ENCODE data around the gene CPT1C. TPM values are rescaled to one million over a fixed set of nuclear protein-coding genes. Genes with fewer than 3 reads are reported as not detected.

The CPT1C gene
- total RNA-seq, 1 donor = 0.73 TPM

DNA sequence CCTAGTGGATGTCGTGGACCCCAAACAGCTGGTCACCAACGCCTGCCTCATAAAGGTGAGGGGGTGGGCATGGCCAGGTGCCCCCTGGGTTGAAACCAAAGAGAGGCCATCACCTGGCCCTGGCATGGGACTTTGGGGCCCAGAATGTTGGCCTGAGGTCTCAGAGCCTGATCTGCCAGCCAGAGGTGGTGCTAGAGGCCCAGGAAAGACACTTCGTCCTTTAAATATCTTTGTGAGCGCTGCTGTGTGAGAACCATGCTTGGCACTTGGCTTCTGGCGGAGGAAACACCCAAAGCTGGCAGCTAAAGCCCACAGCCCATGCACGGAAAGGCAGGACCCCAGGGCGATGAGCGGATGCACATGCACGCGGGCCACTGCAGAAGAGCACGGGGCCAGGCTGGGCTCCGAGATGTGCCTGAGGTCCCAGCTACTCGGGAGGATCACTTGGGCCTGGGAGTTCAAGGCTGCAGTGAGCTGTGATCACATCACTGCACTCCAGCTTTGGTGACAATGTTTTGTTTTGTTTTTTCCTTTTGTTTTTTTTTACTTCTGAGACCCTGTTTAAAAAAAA lies 5.8 kb upstream of the CPT1C start:
- Histone ChIP-seq H3K27me3 (ENCODE audit: insufficient read depth, low read length) (peaks cover 4% of the 10 kb centered on the region), H3K9me3 (ENCODE audit: low read depth, low read length) (no peaks in the 10 kb centered on the region), H3K4me3 (ENCODE audit: low read length) (no peak overlapping the region), H3K4me1 (ENCODE audit: insufficient read depth, low read length) (peaks cover 23% of the 10 kb centered on the region)

DNA sequence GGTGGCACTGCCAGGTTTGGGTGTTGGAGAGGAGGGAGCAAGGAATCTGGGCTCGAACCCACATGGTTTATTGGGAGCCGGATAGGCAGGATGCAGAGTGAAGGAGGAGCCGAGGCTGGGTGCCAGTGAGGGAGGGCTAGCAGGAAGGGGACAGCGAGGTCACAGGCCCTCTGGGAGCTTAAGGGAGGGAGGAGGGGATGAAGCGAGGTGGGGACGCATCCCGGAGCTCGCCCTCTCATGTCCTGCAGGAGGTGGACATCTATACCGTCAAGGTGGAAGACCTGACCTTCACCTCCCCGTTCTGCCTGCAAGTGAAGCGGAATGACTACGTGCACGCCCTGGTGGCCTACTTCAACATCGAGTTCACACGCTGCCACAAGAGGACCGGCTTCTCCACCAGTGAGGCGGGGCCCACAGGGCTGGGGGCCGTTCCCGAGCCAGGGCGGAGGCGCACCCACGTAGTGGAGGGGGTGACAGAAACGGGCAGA lies 5.0 kb upstream of the CPT1C start:
- H3K27me3 ChIP-seq (ENCODE audit: insufficient read depth, low read length) = peaks cover 12% of the 10 kb centered on the region
- no peak overlapping the region for H3K4me3 ChIP-seq (ENCODE audit: low read length)

DNA sequence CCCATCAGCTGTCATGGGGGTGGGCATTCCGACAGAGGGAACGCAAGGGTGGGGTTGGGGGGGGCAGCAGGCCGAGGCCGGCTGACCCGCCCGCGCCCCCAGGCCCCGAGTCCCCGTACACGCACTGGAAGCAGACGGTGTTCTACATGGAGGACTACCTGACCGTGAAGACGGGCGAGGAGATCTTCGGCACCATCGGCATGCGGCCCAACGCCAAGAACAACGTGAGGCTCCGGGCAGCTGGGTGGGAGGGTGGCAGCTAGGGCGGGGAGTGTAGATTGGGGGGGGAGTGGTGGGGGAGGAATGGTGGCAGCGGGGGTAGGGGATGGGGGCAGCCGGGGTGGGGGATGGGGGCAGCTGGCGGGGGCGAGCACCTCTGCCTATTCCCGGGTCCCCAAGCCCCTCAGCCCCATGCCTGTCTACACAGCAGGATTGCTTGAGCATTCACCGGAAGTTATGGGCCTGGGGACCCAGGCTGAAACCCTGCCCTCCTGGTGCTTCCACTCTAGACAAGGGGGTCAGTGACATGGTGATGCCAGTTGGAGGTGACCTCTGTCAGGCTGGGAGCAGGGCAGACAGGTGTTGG lies 4.3 kb upstream of the CPT1C start:
- Histone ChIP-seq H3K9me3 (ENCODE audit: low read depth, low read length) (no peaks in the 10 kb centered on the region), H3K27me3 (ENCODE audit: insufficient read depth, low read length) (peaks cover 19% of the 10 kb centered on the region), H3K4me1 (ENCODE audit: insufficient read depth, low read length) (peaks cover 27% of the 10 kb centered on the region), H3K4me3 (ENCODE audit: low read length) (no peak overlapping the region)

More for the DNA sequence above, 5.0 kb upstream of the CPT1C start:
- Histone ChIP-seq H3K9me3 (ENCODE audit: low read depth, low read length) (no peaks in the 10 kb centered on the region), H3K4me1 (ENCODE audit: insufficient read depth, low read length) (peaks cover 23% of the 10 kb centered on the region)

DNA sequence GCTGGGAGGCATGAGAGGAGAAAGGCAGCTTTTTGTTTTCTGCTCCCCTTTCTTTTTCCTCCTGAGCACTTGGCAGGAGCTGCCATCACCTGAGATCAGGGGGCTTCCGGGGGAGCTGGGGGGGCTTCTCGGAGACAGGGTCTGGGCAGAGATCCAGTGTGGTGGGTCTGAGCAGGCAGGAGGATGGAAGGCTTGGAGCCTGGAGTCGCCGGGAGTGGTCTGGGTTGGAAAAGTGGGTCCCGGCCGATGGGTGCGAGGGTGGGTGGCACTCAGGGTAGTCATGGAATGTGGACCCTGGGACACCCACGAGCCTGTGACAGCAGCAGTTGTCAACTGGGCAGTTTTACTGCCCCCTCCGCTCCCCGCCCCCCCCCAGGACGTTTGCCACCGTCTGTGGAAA lies 3.8 kb upstream of the CPT1C start:
- peaks cover 21% of the 10 kb centered on the region for H3K27me3 ChIP-seq (ENCODE audit: insufficient read depth, low read length)
- H3K9me3 ChIP-seq (ENCODE audit: low read depth, low read length) = no peaks in the 10 kb centered on the region
- H3K4me1 ChIP-seq (ENCODE audit: insufficient read depth, low read length) = peaks cover 29% of the 10 kb centered on the region
- no peak overlapping the region for H3K4me3 ChIP-seq (ENCODE audit: low read length)

DNA sequence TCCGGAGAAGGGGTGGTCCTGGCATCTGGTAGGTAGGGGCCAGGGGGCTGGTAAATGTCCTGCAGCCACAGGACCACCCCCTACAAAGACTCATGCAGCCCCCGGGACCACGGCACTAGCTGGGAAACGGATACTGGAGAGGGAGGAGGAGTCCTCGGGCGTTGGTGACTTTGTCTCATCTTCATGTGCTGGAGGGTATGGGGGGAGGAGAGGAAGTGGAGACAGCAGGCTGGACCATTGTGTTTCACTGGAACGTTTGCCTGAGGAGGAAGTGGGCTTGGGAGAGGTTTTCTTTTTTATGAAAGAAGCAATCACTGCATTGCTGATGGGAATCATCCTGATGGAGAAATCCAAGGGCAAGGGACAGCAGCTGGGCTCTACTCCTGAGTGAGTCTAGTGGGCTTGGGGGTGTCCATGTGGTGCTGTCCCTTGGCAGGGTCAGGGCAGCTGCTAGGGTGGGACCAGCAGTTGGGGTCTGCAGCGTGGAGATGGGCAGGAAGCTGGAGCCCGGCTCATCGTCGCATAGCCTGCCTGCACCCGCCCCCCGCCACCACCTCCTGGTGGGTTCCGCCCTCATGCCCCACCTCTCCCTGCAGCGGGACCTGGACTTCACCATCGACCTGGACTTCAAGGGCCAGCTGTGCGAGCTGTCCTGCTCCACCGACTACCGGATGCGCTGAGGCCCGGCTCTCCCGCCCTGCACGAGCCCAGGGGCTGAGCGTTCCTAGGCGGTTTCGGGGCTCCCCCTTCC lies 3.2 kb upstream of the CPT1C start:
- Histone ChIP-seq H3K9me3 (ENCODE audit: low read depth, low read length) (no peaks in the 10 kb centered on the region), H3K27me3 (ENCODE audit: insufficient read depth, low read length) (peaks cover 21% of the 10 kb centered on the region), H3K4me1 (ENCODE audit: insufficient read depth, low read length) (peaks cover 29% of the 10 kb centered on the region), H3K4me3 (ENCODE audit: low read length) (no peak overlapping the region)

DNA sequence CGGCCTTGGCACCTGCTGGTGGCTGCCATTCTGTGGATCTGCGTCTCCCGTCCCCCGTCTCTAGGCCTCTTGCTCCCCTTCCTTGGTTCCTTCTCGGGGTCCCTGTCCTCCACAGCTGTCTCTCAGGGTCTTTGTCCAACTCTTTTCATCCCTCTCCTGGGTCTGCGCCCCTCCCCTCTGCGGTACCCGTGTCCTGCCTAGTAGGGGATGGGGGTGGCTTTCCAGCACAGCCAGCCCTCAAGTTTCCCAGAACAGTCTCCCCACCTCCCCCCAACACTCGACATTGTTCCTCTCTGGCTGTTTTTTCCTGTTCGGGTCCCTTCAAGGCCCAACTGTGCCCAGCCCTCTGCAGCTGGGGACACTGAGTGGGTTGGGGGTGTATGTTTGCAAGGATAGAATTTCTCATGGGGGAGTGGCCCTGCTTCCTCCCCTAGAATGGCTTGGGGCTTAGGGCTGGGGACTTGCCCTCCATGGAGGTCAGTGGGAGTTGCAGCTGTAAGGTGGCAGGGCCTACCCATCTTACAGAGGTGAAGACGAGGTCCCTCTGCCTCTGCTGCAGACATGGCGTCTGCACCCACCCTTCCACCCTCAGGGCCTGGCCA lies 2.3 kb upstream of the CPT1C start:
- H3K9me3 ChIP-seq (ENCODE audit: low read depth, low read length) = no peaks in the 10 kb centered on the region
- H3K4me1 ChIP-seq (ENCODE audit: insufficient read depth, low read length) = peaks cover 29% of the 10 kb centered on the region
- H3K27me3 ChIP-seq (ENCODE audit: insufficient read depth, low read length) = peaks cover 21% of the 10 kb centered on the region
- H3K4me3 ChIP-seq (ENCODE audit: low read length) = no peak overlapping the region

DNA sequence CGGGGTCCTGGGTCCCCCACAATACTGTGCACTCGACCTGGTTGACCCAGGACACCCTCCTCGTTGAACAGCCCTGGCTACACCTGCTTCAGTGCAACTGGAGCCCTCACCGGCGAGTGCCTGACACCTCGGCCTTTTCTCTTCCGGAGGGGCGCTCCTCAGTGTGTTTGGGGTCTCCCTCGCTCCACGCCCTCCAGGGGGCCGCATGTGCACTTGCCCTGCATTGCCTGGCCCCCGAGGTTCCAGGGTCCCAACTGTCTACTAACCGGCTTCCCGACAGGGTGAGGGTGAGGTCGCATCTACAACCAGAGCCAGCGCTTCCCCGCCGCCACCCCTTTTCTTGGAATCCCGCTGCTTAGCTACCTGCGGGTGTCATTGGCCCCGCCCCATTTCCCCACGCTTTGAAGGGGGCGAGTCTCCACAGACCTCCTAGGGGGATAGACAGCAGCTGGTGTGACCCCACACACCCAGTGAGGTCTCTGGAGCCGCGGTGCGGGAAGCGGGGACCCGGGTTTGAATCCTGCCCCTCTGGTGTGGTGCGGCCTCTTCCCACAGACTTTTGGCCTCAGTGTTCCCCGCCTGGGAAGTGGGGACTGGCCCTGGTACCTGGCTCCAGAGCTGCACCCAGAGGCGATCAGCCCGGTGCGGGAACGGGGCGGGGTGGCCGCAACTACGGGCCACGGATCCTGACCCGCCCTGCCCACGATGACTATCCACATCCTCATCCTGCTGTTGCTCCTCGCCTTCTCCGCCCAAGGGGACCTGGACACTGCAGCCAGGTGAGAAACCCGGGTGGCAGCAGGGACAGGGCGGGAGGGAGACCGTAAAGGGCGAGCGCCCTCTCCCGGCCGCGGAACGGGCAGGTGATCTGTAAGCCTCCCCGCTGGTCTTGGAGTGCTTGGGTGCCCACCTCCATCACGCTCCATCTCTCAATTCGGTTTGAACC lies 1.5 kb upstream of the CPT1C start, which contains the start of gene ADM5:
TSS of gene ADM5 (plus strand) at position 462 of the 946 bp plus-strand sequence. CDS start at position 706, 244 bp downstream.
- Histone ChIP-seq H3K27me3 (ENCODE audit: insufficient read depth, low read length) (peaks cover 21% of the 10 kb centered on the region), H3K4me1 (ENCODE audit: insufficient read depth, low read length) (peaks cover 29% of the 10 kb centered on the region), H3K9me3 (ENCODE audit: low read depth, low read length) (no peaks in the 10 kb centered on the region), H3K4me3 (ENCODE audit: low read length) (no peak within 1 kb of the TSS)

DNA sequence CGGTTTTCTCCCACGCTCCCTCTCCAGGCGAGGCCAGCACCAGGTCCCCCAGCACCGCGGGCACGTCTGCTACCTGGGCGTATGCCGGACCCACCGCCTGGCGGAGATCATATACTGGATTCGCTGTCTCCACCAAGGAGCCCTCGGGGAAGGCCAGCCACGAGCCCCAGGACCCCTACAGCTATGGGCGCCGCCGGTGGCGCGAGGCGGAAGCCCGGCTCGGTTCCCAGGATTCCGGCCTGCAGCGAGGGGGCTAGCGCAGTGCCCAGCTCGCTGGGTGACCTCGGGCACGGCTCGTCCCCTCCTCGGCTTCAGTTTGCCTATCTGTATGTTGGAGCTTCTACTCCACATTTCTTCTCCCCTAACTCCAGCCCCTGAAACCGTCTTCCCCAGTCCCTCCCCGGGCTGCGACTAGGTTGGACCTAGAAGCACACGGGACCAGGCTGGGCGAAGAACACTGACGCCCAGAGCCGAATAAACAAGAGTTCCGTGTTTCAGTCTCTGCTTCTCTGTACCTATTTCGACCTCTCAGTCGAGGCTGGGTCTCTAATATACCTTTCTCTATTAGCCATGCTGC lies 749 bp upstream of the CPT1C start:
- Histone ChIP-seq H3K9me3 (ENCODE audit: low read depth, low read length) (no peaks in the 10 kb centered on the region), H3K27me3 (ENCODE audit: insufficient read depth, low read length) (peaks cover 21% of the 10 kb centered on the region), H3K4me3 (ENCODE audit: low read length) (no peak overlapping the region)

DNA sequence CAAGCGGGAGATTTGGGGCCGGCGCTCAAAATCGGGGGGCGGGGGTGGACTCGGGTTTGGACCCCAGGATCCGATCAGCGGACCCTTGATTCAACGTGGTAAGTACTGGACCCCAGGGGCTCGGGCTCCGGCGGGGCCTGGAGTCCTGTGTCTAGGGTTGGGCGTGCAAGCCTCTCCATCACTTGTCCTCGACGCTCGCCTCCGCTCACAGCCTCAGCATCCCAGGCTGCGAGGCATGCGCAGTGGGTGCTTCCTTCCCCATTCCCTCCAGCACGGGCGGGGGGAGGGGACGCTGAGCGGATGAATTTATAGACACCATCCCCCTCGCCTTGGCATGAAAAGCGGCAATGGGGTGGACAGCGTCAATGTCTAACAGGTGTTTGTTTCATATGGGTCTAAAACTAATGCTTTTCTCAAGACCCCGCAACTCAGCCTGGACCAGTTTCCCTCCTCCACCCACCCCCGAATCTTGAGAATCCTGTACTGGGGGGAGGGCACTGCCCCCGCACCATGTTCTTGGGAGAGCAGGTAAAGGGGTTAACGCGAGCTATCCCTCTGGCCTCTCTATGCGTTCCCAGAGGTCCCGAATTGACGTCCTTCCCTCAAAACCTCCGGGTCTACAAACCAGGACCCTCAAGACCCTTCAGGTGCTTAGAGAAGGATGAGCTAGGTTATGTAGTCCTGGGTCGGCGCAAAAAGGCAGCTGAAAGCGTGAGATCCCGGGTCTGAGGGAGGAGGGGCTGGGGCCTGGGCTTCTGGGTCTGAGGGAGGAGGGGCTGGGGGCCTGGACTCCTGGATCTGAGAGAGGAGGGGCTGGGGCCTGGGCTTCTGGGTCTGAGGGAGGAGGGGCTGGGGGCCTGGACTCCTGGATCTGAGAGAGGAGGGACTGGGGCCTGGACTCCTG lies 579 bp downstream of the CPT1C start:
- Histone ChIP-seq H3K27me3 (ENCODE audit: insufficient read depth, low read length) (peaks cover 21% of the 10 kb centered on the region), H3K4me1 (ENCODE audit: insufficient read depth, low read length) (peaks cover 29% of the 10 kb centered on the region), H3K9me3 (ENCODE audit: low read depth, low read length) (no peaks in the 10 kb centered on the region), H3K4me3 (ENCODE audit: low read length) (no peak overlapping the region)

More for the DNA sequence above, 749 bp upstream of the CPT1C start:
- peaks cover 29% of the 10 kb centered on the region for H3K4me1 ChIP-seq (ENCODE audit: insufficient read depth, low read length)

DNA sequence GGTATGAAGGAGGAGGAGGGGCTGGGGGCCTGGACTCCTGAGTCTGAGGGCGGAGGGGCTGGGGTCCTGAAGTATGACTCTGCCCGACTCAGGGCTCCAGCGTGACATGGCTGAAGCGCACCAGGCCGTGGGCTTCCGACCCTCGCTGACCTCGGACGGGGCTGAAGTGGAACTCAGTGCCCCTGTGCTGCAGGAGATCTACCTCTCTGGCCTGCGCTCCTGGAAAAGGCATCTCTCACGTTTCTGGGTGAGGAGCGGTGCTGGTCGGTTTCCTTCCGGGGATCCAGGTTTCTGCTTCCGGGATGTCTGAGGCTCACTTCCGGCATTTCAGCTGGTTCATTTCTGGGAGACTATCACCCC lies 1.2 kb downstream of the CPT1C start:
- H3K27me3 ChIP-seq (ENCODE audit: insufficient read depth, low read length) = peaks cover 21% of the 10 kb centered on the region
- peaks cover 29% of the 10 kb centered on the region for H3K4me1 ChIP-seq (ENCODE audit: insufficient read depth, low read length)
- no peak overlapping the region for H3K4me3 ChIP-seq (ENCODE audit: low read length)
- no peaks in the 10 kb centered on the region for H3K9me3 ChIP-seq (ENCODE audit: low read depth, low read length)

DNA sequence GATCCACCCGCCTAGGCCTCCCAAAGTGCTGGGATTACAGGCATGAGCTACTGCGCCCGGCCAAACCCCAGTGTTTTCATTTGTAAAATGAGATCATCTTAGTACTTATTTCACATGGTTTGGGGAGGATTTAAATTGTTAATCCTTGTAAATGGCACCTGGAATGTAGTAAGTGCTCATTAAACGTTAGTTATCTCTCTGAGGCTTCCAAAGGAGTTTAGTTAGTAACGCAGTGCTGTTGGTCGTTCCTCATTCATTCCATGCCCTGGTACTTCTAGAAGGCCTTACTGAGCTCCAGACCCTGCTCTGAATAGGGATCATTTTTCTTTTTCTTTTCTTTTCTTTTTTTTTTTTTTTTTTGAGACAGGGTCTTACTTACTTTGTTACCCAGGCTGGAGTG lies 5.2 kb downstream of the CPT1C start:
- Histone ChIP-seq H3K9me3 (ENCODE audit: low read depth, low read length) (no peaks in the 10 kb centered on the region), H3K27me3 (ENCODE audit: insufficient read depth, low read length) (peaks cover 6% of the 10 kb centered on the region), H3K4me3 (ENCODE audit: low read length) (no peak overlapping the region), H3K4me1 (ENCODE audit: insufficient read depth, low read length) (peaks cover 6% of the 10 kb centered on the region)

DNA sequence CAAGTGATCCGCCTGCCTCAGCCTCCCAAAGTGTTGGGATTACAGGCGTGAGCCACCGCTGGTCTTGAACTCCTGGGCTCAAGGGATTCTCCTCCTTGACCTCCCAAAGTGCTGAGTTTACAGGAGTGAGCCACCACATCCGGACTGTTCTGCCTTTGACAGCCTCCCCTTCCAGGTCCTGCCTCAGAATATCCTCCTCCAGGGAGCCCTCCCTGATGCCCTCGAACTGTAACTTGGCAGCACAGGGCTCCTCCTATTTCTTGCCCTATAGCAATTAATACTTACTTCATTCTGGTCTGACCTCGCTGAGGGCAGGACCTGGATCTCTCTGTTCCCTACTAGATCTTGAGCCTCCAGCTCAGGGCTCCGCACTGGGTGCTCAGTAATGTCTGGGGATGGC lies 5.9 kb downstream of the CPT1C start:
- Histone ChIP-seq H3K27me3 (ENCODE audit: insufficient read depth, low read length) (no peaks in the 10 kb centered on the region), H3K4me1 (ENCODE audit: insufficient read depth, low read length) (no peaks in the 10 kb centered on the region), H3K9me3 (ENCODE audit: low read depth, low read length) (no peaks in the 10 kb centered on the region), H3K4me3 (ENCODE audit: low read length) (no peak overlapping the region)

DNA sequence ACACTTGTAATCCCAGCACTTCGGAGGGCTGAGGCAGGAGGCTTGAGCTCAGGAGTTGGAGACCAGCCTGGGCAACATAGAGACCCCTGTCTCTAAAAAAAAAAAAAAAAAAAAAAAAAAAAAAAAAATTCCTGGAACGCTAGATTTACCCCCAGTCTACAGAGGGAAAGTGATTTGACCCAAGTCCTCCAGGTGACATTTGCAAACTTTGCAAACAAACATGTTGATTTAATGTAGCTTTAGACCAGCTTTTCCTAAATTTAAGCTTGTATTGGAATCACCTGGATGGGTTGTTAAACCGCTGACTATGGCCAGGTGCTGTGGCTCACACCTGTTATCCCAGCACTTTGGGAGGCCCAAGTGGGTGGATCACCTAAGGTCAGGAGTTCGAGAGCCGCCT lies 8.4 kb downstream of the CPT1C start:
- Histone ChIP-seq H3K4me1 (ENCODE audit: insufficient read depth, low read length) (no peaks in the 10 kb centered on the region), H3K4me3 (ENCODE audit: low read length) (no peak overlapping the region), H3K27me3 (ENCODE audit: insufficient read depth, low read length) (no peaks in the 10 kb centered on the region), H3K9me3 (ENCODE audit: low read depth, low read length) (no peaks in the 10 kb centered on the region)

Data from mononuclear cell (primary cell).